SKM-1 treated with dmso at 0.1 percent for 144 hours (cell line): ENCODE measurements around the gene SLC35A4.
"Not testable (repeated sequence)": the region's sequence is repeated elsewhere in the genome, so short reads cannot be mapped to it uniquely, and the experiment has no call there.

Experiments
- DNase-seq: peaks from one replicate; lab custom pipeline; 2025; ENCODE audit not compliant: unreplicated experiment; lab: John Stamatoyannopoulos, UW

SLC35A4 gene

DNA sequence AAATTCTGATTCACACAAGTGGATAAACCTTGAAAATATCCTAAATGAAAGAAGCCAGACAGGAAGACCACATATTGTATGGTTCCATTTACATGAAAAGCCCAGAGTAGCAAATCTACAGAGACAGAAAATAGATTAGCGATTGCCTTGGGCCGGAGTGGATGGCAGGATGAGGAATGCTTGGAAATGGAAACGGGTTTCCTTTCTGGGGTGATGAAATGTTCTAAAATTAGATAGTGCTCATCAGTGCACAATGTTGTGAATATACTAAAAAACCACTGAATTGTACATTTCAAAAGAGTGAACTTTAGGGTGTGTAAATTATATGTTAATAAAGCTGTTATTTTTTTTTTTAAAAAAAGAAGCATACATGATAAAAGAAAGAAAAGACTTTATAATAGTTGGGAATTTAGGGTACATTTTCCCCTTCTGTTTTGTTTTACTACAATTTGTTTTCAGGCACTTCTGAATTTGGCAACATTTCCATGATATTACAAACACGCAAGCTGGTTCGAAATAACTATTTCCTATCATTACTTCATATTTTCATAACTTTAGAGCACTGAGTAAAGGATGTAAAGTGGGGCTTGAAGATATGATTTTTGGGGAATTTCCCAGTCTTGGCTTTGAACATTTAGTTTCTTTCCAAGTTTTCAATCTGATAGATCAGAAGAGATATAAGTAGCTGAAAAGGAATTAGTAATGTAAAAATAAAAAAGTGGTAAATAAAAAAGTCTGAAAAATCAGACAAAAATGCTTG is 23.9 kb downstream of the SLC35A4 start:
- no peak for DNase-seq

DNA sequence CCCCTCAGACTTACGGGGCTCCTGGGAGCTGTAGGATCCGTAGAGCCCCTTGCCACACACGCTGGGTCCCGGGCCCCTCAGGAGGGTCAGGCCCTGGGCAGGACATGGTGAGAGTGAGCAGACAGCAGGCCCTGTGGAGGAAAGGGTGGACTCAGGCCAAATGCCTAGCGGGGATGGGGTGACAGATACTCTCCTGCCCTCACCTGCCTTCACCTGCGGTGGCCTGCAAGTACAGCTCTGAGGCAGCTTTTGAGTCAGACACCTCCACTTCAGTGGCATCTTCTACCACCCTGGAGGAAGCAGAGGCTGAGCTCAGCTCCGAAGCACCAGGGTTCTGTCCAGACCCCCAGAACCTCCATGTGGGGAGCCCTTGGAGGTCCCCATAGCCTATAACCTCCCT is 26.2 kb downstream of the SLC35A4 start:
- no peak for DNase-seq

DNA sequence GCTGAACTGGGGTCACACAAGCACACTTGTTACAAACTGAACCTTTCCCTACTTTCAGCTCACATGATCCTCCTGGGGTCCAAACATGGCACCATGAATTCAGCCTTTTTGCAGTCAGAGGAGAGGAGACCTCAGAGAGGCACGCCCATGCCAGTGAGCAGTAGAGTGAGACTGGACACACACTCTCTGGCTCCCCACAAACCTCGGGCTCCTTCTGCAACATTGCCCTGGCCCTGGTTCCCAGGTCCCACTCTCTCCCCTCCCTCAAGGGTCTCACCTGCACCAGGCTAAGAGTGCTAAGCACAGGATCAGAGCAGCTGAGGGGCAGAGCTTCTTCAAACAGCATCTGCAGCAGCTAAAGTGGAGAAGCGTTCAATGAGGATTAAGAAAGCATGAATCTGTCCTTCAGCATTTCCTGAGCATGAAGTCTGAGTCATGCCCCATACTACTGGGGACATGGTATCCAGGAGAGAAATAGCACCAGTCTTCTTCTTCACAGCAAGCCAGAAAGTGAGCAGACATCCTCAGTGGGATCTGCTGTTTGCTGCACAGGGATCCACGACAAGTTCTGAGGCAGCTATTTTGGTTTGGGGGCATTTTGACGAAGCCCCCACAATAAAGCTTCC is 27.2 kb downstream of the SLC35A4 start:
- no peak for DNase-seq

DNA sequence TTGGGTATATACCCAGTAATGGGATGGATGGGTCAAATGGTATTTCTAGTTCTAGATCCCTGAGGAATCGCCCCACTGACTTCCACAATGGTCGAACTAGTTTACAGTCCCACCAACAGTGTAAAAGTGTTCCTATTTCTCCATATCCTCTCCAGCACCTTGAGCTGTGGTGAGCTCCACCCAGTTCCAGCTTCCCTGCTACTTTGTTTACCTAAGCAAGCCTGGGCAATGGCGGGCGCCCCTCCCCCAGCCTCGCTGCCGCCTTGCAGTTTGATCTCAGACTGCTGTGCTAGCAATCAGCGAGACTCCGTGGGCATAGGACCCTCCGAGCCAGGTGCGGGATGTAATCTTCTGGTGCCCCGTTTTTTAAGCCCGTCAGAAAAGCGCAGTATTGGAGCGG is 28.4 kb downstream of the SLC35A4 start:
- DNase-seq: not testable (repeated sequence)

DNA sequence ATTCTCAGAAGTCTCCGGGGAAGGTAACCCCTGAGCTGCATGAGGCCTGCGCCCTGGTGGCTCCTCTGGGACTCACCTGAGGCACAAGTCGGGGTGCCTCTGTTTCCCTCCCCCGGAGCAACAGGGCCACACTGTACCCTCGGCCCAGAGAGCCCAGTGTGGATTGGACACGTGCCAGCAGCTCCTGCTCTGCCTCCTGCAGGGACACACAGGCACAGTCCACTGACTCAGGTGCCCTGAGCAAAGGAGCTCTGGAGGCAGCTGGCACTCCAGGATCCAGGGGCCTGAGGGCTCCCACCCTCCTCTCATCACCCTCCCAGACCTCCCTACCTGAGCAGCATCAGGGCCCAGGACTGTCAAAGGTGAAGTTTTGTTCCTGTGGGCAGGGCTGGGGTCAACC is 29.5 kb downstream of the SLC35A4 start:
- DNase-seq: no peak

DNA sequence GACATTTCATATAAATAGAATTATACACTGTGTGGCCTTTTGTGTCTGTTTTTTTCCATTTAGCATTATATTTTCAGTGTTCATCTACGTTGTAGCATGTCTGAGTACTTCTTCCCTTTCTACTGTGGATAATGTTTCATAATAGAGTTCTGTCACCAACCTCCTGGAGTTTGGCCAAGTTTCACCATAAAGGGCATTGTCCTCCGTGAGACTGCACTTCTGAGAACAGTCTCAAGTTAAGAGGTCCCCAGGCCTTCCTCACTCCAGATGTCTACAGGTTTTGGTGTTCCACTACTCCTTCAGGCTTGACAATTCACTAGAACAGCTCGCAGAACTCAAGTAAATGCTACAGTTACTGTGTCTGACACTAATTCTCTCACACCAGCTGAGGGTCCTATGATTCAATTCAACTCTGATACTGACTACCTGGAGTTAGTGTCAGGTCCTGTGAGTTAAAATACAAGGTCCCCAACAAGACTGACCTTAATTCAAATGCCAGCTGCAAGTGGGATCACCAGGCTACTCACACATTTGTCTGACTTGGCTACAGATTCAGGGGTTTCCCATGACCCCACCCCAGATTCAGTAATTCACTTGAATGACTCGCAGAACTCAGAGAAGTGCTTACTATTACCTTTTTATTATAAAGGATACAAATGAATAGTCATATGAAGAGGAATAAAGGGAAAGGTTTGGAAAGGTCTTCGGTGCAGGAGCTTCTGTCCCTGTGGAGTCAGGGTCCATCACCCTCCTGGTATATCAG is 31.1 kb downstream of the SLC35A4 start:
- peak; percentile 88 for DNase-seq

DNA sequence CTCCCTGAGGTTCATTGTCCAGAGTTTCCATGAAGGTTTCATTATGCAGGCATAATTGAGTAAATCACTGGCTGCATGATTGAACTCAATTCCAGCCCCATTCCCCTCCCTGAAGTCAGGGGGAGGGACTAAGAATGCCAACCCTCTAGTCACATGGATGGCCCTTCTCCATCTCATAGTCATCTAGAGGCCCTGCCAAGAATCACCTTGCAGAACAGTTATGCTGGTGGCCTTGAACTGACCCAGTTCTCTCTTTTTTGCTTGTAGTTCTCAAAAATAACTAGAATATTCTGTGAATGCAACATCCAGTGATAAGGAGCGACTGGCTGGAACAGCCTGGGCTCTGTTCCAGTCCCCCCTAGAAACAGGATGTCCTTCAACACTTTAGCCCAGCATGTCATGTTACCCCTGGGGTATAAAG is 31.7 kb downstream of the SLC35A4 start:
- DNase-seq: no peak

DNA sequence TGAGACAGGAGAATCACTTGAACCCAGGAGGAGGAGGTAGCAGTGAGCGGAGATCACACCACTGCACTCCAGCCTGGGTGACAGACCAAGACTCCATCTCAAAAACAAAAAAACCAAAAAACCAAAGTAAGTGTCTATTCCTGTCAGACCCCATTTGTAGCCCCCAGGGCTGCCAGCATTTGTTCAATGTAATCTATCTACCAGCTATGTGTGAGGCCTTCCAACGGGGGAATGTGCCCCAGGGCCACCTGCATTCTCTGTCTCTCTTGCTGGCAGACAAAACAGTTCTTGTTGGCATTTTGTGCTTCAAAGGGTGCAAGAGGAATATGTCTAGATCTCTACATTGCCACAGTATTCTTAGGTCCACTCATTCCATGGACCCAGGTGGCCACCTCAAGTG is 34.2 kb downstream of the SLC35A4 start:
- no peak for DNase-seq

DNA sequence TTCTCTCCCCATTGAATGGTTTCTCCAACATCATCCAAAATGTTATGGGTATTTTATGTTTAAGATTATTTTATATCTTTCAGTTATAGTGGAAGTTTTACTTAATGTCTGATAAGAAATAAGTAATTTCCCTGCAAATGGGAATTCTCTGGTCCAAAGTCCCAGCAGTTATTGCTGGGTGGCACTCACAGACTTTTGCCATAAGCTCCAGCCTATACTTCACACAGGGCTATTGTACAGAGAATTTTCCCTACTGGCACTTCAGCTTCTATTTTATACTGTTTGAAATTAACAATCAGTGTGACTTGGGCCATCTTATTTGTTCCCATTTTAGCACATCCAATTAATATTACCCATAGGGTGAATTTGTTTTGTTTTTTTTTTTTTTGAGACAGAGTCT is 35.5 kb downstream of the SLC35A4 start:
- no peak for DNase-seq

DNA sequence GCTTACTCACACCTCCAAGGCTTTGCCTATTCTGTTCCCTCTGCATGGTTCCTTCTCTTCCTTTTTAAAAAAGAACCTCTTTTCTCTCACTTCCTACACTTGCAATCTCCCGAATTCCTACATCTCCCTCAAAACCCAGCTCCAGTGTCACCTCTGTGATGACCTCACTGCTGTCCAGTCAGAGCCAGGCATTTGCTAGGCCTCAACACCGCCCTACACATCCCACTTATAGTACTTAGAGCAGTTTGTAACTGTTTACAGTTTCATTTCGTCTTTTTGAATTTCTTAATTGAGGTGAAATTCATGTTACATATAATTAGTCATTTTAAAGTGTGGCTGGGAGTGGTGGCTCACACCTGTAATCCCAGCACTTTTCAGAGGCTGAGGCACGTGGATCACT is 37.5 kb downstream of the SLC35A4 start:
- DNase-seq: no peak

DNA sequence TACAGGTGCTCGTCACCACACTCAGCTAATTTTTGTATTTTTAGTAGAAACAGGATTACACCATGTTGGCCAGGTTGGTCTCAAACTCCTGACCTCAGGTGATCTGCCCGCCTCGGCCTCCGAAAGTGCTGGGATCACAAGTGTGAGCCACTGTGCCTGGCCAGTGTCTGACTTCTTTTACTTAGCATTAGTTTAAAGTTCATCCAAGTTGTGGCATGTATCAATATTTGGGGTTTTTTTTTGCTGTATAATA is 38.7 kb downstream of the SLC35A4 start:
- DNase-seq: not testable (repeated sequence)

DNA sequence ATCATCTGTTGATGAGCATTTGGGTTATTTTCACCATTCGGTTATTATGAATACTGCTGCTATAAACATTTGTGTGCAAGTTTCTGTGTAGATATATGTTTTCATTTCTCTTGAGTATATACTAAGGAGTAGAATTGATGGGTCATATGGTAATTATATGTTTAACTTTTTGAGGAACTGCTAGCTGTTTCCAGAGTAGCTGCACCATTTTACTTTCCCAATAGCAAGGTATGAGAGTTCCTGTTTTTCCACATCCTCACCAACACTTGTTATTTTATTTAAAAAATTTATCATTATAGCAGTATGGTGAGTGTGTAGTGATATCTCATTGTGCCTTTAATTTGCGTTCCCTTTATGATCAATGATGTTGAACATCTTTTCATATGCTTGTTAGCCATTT is 39.1 kb downstream of the SLC35A4 start:
- peak; percentile 11 for DNase-seq

DNA sequence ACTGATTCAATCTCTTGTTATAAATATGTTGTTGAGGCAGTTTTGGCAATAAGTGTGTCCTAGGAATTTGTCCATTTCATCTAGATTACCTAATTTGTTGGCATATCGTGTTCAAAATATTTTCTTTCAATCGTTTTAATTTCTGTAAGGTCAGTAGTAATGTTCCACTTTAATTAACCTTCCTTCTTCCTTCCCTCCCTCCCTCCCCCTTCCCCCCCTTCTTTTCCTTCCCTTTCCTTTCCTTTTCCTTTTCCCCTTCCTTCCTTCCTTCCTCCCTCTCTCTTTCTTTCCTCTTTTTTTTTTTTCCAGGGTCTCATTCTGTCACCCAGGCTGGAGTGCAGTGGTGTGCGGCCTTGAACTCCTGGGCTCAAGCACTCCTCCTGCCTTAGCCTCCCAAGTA is 41.3 kb downstream of the SLC35A4 start:
- no peak for DNase-seq

DNA sequence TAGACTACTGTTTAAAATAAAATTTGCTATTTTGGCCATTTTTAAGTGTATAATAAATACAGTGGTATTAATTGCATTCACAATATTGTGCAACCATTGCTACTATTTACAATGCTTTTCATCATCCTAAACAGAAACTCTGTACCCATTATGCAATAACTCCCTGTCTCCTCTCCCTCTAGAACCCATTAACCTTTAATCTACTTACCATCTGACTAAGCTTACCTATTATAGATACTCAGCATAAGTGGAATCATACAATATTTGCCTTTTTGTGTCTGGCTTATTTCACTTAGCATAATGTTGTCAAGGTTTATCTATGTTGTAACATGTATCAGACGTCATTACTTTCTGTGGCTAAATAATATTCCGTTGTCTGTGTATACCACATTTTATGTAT is 42.4 kb downstream of the SLC35A4 start:
- no peak for DNase-seq

DNA sequence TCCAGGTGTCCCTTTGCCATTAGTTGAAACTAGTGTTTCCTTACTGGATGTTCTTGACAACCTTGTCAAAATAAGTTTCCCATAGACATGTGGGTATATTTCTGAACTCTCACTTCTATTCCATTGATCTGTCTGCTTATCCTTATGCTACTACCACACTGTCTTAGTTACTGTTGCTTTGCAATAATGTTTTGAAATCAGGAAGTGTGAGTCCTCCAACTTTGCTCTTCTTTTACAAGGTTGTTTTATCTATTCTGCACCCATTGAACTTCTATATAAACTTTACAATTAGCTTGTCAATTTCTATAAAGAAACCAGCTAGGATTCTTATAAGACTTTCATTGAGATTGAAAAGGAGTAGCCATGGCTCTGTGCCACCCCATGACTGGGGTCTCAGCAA is 44.1 kb downstream of the SLC35A4 start:
- DNase-seq: no peak

DNA sequence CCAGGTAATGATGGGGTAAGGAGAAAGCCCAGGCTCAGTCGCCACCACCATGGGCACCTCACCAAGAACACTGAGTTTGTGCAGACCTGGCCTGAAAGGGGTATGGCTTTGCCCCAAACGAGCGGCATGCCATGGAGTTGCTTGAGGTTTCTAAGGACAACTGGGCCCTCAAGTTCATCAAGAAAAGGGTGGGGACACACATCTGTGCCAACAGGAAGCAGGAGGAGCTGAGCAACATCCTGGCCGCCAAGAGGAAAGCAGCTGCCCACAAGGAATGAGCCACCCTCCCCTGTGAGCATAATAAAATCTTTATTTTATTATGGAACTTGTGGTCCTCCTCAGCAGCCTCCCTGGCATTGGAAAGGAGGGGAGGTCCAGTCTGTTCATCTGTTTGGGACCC is 44.5 kb downstream of the SLC35A4 start:
- DNase-seq: no peak

DNA sequence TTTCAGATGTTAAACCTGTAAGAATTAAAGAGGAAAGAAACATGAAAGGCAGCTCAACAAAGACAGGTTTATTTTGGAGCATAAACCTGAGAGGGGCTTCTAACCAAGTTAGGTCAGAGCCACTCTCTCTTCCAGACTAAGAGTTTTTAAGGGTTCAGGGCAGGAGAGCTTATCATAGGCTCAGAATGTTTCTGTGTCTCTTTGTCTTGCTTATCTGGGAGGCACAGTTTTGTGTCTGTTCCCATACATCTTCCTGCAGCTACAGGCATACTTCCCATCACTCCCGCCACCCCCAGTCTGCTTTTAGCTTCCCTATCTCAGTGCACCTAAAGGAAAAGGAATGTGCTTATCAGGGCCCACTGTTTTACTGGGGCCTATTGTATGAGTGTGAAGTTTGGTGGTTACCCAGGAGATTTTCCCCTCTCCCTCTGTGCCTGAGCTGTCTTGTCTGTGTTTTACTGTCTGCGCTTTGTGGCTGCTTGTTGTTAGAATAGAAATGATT is 46.4 kb downstream of the SLC35A4 start:
- DNase-seq: no peak
